SJCRH30 (cell line): ENCODE results near the gene TMOD3. TPM values are rescaled to one million over a fixed set of nuclear protein-coding genes. Genes with fewer than 3 reads are reported as not detected.

Source experiments
- DNase-seq, 2 experiments: peaks; one replicate each; pipeline ENCODE4 v3.0.0-alpha.2; 2015 to 2020
- H3K27ac ChIP-seq: fragments of 250-450 bp; sonication (Bioruptor Pico); 2 replicates; pipeline ENCODE4 v1.5.1; 2020; ENCODE audit warnings: mild to moderate bottlenecking, moderate library complexity
- H3K27me3 ChIP-seq: fragments of 250-450 bp; sonication (Bioruptor Pico); 2 replicates; pipeline ENCODE4 v1.5.1; 2020; ENCODE audit warnings: mild to moderate bottlenecking, moderate library complexity
- H3K36me3 ChIP-seq: fragments of 250-450 bp; sonication (Bioruptor Pico); 2 replicates; pipeline ENCODE4 v1.5.1; 2020; ENCODE audit warnings: mild to moderate bottlenecking, moderate library complexity
- H3K4me1 ChIP-seq: fragments of 250-450 bp; sonication (Bioruptor Pico); 2 replicates; pipeline ENCODE4 v1.5.1; 2020; ENCODE audit warnings: mild to moderate bottlenecking, moderate library complexity
- H3K4me3 ChIP-seq: fragments of 250-450 bp; sonication (Bioruptor Pico); 2 replicates; pipeline ENCODE4 v1.5.1; 2020; ENCODE audit warnings: mild to moderate bottlenecking, moderate library complexity
- H3K9me3 ChIP-seq: fragments of 250-450 bp; sonication (Bioruptor Pico); replicated peaks from 2 replicates; pipeline ENCODE4 v1.5.1; 2020; ENCODE audit warnings: mild to moderate bottlenecking, moderate library complexity
- total RNA-seq: library from RNA; depleted of rRNA; stranded (reverse); fragments of >200 nt; shearing (Covaris generic); gene quantifications from 2 replicates; pipeline ENCODE4 v1.2.3, GENCODE V29; 2014

Gene TMOD3
- total RNA-seq, 1 experiment from 2014 or later: 33.1 TPM

DNA sequence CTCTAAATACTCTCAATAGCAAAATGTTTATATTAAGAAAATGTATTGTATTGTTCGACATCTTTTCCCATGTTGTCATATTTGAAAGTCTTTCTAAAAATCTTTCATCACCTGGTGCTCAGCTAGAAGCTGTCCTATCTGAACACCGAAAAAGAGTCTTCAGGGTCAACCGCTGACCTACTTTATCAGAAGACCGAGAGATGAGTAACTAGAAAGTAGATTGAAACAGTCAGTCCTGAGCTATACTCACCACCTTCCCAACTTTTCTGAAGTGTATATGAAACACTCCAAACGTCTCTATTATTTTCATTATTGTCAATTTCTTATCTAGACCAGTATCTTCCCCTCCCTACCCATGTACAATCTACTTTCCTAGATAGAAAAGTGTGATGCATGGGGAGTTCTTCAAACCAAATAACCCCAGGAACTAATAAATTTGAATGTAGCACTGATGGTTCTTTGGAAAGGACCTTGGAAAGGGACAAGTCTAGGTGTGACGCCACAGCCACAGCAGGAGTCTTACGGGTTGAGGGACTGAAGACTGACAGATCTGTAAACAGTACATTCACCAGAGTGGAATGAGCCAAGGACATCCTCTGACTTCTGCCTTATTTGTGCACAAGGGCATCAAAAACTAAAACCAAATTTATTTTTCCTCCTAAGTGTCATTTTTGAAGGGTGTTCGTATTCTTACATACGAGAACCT, 58.6 kb downstream of the TMOD3 start:
- no peak for DNase-seq
- H3K4me1 ChIP-seq: peaks cover 13% of the 10 kb centered on the region
- no peak overlapping the region for H3K4me3 ChIP-seq
- H3K36me3 ChIP-seq: peaks cover 4% of the 10 kb centered on the region
- no peaks in the 10 kb centered on the region for H3K27me3 ChIP-seq
- no peak overlapping the region for H3K27ac ChIP-seq
- H3K9me3 ChIP-seq: no peaks in the 10 kb centered on the region

DNA sequence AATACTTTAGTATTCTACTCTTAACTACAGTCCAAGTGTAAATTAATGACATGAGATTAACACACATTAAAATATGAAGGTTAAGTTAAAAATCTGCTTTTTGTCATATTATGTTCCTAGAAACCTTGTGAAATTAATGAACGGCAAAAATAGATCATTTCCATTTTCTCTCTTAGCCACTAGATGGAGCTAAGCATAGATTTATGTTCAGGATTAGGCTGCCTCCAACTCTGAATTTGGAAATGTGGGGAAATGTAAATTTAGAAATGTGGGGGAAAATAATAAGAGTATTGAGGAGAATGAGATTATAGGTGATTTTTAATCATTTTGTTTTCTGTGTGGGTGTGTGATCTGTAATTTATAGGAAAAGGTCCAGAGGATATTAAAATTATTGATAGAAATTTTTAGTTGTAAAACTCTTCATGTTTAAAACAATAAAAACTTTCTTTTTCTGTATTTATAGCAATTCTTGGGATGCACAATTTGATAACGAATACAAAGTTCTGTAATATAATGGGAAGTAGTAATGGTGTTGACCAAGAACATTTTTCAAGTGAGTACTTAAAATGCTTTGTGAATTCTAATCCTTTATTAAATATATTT, 59.2 kb downstream of the TMOD3 start:
- no peaks in the 10 kb centered on the region for H3K9me3 ChIP-seq
- H3K4me3 ChIP-seq: no peak overlapping the region
- no peaks in the 10 kb centered on the region for H3K27me3 ChIP-seq
- no peak overlapping the region for H3K27ac ChIP-seq
- peaks cover 10% of the 10 kb centered on the region for H3K4me1 ChIP-seq
- DNase-seq: peak in 1 of 2 experiments; percentile 39
- H3K36me3 ChIP-seq: peaks cover 4% of the 10 kb centered on the region

DNA sequence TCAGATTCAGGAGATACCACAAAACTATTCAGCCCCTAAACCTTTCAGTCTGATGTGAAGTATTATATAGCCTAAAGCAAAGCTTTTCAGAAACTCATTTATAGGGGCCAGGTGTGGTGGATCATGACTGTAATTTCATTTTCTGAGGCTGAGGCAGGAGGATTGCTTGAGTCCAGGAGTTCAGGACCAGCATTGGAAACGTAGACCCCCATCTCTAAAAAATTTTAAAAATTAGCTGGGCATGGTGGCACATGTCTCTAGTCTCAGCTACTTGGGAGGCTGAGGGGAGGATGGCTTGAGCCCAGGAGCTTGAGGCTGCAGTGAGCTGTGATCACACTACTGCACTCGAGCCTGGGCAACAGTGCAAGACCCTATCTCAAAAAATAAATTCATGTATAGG, 60.0 kb downstream of the TMOD3 start:
- Histone ChIP-seq H3K27me3 (no peaks in the 10 kb centered on the region), H3K36me3 (peaks cover 6% of the 10 kb centered on the region), H3K9me3 (no peaks in the 10 kb centered on the region), H3K4me3 (no peak overlapping the region), H3K27ac (no peak overlapping the region), H3K4me1 (peaks cover 2% of the 10 kb centered on the region)
- DNase-seq: no peak

DNA sequence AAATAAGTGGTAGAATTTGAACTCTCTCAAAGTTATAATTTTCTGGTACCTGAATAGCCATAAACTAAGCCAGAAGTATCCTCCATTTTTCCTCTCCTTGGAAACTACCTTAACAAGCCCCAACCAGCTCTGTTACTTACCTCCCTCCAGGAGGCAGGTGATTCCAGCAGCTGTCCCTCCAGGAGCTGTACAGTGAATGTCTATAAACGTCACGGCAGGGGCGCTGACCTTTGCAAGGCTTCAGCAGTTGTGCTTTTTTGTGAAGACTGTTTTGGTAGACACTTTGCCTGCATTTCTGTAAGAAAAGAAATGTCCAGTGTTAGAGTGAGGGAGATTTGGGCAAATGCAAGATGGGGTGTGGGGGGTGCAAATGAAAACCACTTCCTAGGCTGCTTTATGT, 75.0 kb downstream of the TMOD3 start:
- H3K4me1 ChIP-seq: no peaks in the 10 kb centered on the region
- H3K9me3 ChIP-seq: no peaks in the 10 kb centered on the region
- no peak overlapping the region for H3K27ac ChIP-seq
- no peak overlapping the region for H3K4me3 ChIP-seq
- no peak for DNase-seq
- H3K27me3 ChIP-seq: no peaks in the 10 kb centered on the region
- peaks cover 39% of the 10 kb centered on the region for H3K36me3 ChIP-seq

DNA sequence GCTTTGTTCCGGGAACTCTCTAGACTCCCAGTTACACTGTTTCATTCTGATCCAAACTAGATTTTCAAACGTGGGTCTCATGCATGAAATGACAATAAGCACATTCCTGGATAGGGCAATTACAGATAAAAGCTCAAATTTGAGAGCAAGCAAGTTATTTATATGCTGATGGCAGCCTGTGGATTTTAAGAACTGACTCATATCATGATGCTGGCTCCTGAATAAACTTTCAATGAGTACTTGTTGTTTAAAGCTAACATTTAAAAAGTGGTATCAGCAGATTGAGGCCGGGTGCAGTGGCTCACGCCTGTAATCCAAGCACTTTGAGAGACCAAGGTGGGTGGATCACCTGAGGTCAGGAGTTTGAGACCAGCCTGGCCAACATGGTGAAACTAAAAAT, 75.5 kb downstream of the TMOD3 start:
- Histone ChIP-seq H3K4me3 (no peak overlapping the region), H3K36me3 (peaks cover 36% of the 10 kb centered on the region), H3K27me3 (no peaks in the 10 kb centered on the region), H3K9me3 (no peaks in the 10 kb centered on the region), H3K27ac (no peak overlapping the region), H3K4me1 (no peaks in the 10 kb centered on the region)
- DNase-seq: no peak

DNA sequence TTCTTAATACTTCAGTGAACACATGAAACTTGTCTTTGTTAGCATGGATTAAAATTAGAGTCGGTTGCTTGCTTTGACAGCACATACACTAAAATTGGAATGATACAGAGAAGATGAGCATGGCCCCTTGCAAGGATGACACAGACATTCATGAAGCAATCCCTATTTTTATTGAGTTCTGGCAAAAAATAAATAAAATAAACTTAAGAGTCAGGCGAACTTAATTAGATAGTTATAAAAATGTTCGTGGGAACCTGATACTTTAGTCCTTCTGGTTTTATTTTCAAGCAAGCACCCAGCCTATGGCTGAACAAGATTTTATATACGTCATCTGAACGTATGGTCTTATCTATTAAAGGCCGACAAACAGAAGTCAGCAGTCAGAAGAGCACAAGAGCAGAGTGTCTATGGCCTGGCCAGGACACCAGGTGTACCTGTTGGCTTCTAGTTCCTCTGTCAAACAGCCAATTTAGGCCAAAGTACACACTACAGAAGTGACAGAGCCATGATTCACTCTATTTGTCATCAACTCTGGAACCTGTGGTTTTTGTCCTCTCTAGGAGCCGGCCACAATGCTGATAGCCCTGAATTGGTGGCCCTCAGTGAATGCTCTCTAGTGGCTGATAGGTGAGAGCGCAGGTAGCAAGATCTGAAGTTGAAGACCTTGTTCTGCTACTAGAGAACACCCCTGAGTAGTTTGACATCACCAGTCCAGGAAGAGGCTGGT, 77.8 kb downstream of the TMOD3 start:
- Histone ChIP-seq H3K4me3 (no peak overlapping the region), H3K27ac (no peak overlapping the region), H3K27me3 (no peaks in the 10 kb centered on the region), H3K36me3 (peaks cover 17% of the 10 kb centered on the region; the same call in 1 of the 2 replicates), H3K9me3 (no peaks in the 10 kb centered on the region), H3K4me1 (no peaks in the 10 kb centered on the region)
- no peak for DNase-seq

DNA sequence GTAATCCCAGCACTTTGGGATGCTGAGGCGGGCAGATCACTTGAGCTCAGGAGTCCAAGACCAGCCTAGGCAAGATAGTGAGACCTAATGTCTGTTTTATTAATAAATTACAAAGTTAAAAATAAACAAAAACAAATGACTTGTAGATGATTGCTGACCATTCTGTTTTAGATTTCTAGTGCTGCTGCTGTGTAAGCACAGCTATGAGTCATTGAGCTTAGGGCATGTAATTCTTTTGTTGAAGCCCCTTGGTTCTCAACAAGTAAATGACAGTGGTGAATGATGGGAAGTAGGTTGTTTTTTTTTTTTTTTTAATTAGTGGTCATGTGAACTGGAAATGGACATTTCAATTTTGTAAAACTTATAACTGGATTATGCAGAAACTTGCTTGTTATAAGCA, 78.9 kb downstream of the TMOD3 start:
- Histone ChIP-seq H3K27ac (no peak overlapping the region), H3K27me3 (no peaks in the 10 kb centered on the region), H3K36me3 (peaks cover 22% of the 10 kb centered on the region), H3K9me3 (no peaks in the 10 kb centered on the region), H3K4me1 (no peaks in the 10 kb centered on the region), H3K4me3 (no peak overlapping the region)
- DNase-seq: no peak

DNA sequence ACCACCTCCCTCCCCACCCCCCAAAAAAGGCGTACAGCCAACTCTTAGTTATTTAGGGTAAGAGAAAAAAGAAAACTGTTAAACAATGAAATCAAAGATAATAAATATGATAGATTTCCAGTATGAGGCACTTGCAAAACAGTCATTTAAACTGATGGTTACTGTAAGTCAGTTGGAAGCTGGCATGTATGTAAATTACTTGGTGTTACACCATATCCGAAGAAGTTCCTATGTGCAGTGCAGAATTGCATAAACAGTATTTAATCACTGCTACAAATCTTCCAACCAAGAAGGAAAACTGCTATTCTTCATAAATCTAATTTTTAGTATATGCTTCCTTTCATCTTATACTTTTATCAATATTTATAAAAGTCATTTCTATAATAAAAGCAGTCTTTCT, 80.1 kb downstream of the TMOD3 start:
- Histone ChIP-seq H3K27me3 (no peaks in the 10 kb centered on the region), H3K36me3 (peaks cover 20% of the 10 kb centered on the region), H3K9me3 (no peaks in the 10 kb centered on the region), H3K4me1 (no peaks in the 10 kb centered on the region), H3K4me3 (no peak overlapping the region), H3K27ac (no peak overlapping the region)
- DNase-seq: no peak

DNA sequence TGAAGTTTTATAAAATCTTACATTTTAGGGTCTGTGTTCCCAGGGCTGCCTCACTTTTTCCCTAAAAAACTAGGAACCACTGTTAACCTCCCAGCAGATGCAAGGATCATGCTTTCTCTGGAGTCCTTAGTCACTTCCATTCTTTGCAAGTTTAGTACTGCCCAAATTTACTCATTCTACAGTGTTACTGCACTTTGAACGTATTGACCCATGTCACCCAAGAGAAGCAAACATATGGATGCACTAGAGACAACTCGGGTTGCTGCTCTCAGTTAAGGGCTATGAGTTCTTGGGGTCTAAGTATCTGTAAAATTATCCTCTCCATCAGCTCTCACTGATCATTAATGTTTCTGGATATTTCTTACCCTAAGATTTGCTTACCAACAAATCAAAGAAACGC, 83.1 kb downstream of the TMOD3 start:
- H3K27ac ChIP-seq: no peak overlapping the region
- no peak overlapping the region for H3K4me3 ChIP-seq
- no peaks in the 10 kb centered on the region for H3K27me3 ChIP-seq
- H3K9me3 ChIP-seq: no peaks in the 10 kb centered on the region
- H3K36me3 ChIP-seq: peaks cover 23% of the 10 kb centered on the region
- H3K4me1 ChIP-seq: no peaks in the 10 kb centered on the region
- DNase-seq: no peak

DNA sequence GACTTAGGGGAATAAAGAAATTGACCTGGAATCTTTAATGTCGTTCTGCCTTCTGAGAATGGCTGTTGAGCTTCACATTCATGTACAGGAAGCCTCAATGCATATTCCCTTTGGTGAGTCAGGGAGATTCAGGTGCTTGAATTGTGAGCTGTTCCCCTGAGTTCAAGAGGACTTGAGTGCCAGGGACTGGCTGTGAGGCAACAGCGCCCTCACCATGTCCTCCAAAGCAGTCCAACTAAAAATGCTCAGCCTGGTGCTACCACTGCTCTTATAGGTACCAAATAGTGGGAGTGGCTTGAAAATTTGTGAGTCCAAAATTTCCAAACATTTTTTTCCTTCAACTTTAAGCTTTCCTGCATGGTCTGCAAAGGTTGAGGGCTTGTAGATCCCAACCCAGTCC, 88.0 kb downstream of the TMOD3 start:
- H3K36me3 ChIP-seq: peaks cover 27% of the 10 kb centered on the region

DNA sequence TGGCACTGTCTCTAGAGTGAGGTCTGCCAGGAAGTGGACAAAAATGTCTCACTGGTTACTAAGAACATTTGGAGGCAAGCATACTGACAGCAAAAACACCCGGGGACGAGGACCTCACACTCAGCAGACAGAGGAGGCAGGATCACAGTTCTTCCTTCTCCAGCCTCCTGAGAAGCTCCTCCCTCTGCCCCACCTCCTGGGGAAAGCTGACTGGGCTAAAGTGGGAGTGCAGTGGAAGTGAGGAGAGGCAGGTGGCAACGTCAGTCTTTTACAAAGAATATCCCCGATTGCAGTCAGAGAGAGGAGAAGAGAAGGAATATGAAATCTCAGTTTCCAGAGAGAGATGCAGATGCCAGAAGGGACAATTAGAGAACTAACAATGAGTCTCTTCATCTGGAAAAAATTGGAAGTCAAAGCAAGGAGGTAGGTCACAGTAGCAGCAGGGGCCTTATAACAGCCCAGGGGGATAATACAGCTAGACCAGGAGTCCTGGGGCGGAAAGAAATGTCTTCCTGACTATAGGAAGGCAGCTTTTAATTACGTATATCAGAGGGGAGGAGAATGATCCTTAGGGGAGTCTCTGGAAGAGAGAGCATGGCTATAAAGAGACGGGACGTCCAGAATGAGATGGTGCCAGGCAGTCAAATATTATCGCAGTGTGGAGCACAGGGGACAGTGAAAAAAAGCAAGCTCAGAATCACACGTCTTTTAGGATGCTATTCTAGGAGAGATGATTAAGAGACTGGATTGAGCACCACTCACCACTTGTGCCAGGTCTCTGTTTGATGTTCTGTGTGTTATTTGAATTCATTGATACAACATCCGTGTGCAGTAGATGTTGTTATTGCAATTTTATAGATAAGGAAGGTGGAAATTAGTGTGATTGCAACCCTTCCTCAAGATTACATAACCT, 95.0 kb downstream of the TMOD3 start:
- no peak overlapping the region for H3K27ac ChIP-seq
- peak in 1 of 2 experiments; percentile 44 for DNase-seq
- no peak overlapping the region for H3K4me3 ChIP-seq
- no peaks in the 10 kb centered on the region for H3K27me3 ChIP-seq
- H3K4me1 ChIP-seq: no peaks in the 10 kb centered on the region
- H3K9me3 ChIP-seq: no peaks in the 10 kb centered on the region
- H3K36me3 ChIP-seq: peaks cover 18% of the 10 kb centered on the region

More for the DNA sequence above, 88.0 kb downstream of the TMOD3 start:
- H3K4me1 ChIP-seq: no peaks in the 10 kb centered on the region
- no peaks in the 10 kb centered on the region for H3K27me3 ChIP-seq
- peak; percentile 19 to 49 for DNase-seq
- no peak overlapping the region for H3K4me3 ChIP-seq
- H3K9me3 ChIP-seq: no peaks in the 10 kb centered on the region
- H3K27ac ChIP-seq: no peak overlapping the region

DNA sequence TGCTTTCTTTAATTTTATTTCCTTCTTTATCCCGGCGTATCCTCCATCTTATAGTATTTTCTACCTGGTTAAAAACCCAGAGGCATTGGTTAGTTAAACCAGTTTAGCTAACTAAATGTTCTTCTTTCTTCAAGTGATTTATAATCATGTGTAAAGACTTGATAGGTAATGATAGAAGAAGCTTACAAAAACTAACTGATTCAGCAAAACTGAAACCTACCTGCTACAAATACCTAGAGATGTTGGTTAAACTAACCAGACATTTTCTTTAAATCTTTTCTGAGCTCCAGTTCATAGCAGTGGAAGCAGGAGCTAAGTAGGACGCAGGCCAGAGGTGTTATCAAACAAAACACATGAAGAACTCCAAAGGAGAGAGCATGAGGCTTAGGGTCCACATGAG, 97.4 kb downstream of the TMOD3 start:
- Histone ChIP-seq H3K36me3 (peaks cover 10% of the 10 kb centered on the region), H3K4me3 (no peak overlapping the region), H3K9me3 (no peaks in the 10 kb centered on the region), H3K27ac (no peak overlapping the region), H3K4me1 (no peaks in the 10 kb centered on the region), H3K27me3 (no peaks in the 10 kb centered on the region)
- no peak for DNase-seq

DNA sequence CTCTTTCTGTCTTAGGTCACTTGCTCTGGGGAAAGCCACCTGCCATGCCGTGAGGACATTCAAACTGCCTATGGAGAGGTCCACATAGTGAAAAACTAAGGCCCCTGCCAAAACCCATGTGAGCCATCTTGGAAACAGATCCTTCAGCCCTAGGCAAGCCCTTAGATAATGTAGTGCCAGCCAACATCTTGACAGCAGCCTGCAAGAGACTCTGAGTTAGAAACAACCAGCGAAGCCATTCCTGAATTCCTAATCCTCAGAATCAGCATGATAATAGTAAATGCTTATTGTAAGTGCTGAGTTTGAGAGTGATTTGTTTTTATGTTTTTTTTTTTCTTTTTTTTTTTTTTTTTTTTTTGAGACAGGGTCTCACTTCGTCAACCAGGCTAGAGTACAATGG, 101.6 kb downstream of the TMOD3 start:
- Histone ChIP-seq H3K27me3 (no peaks in the 10 kb centered on the region), H3K9me3 (no peaks in the 10 kb centered on the region), H3K36me3 (peaks cover 8% of the 10 kb centered on the region), H3K4me3 (no peak overlapping the region), H3K27ac (no peak overlapping the region), H3K4me1 (no peaks in the 10 kb centered on the region)
- no peak for DNase-seq

DNA sequence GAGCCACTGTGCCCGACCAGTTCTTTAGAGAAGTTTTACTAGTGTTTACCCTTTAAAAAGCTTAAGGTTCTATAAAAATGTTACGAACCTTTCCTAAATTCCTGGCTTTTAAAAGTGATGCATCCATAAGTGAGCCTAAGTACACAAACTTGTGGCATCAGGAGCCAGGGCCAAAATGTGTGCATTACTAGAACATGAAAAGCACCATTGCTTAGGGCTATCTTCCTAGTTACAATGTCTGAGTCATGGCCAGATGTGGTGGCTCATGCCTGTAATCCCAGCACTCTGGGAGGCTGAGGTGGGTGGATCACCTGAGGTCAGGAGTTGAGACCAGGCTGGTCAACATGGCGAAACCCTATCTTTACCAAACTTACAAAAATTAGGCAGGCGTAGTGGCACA, 102.2 kb downstream of the TMOD3 start:
- H3K4me1 ChIP-seq: no peaks in the 10 kb centered on the region
- peaks cover 12% of the 10 kb centered on the region for H3K36me3 ChIP-seq
- no peak overlapping the region for H3K4me3 ChIP-seq
- no peak overlapping the region for H3K27ac ChIP-seq
- H3K27me3 ChIP-seq: no peaks in the 10 kb centered on the region
- no peaks in the 10 kb centered on the region for H3K9me3 ChIP-seq
- no peak for DNase-seq

DNA sequence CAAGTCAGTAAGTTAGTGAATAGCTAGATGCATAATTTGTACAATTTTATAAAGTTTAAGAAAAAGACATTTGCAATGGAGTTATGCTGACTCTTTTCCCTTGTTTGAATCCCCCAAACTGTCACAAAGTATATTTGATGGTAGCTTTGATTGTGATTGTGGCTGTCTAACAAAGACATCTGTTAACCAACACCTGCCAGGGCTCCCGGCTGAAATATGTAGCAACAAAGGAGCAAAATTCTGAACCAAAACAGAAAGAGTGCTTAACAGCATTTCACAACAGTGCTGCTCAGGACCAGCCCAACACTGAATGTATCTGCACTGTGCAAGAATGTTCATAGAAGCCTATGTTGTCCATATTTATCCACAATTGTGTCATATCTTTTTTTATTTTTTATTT, 102.7 kb downstream of the TMOD3 start:
- H3K36me3 ChIP-seq: peaks cover 16% of the 10 kb centered on the region
- no peak for DNase-seq
- H3K27me3 ChIP-seq: no peaks in the 10 kb centered on the region
- H3K27ac ChIP-seq: no peak overlapping the region
- no peaks in the 10 kb centered on the region for H3K9me3 ChIP-seq
- H3K4me3 ChIP-seq: no peak overlapping the region
- H3K4me1 ChIP-seq: no peaks in the 10 kb centered on the region
